HEK293T (cell line): ENCODE measurements around the gene ZNF557.
"Not testable (repeated sequence)": the region's sequence is repeated elsewhere in the genome, so short reads cannot be mapped to it uniquely, and the experiment has no call there.

Experiments used
- BHLHE40 ChIP-seq: fragments of 450-650 bp; IDR thresholded peaks from 2 replicates; pipeline ENCODE4 v1.6.1; 2016; ENCODE audit warnings: mild to moderate bottlenecking, moderate library complexity, borderline replicate concordance
- ELF4 ChIP-seq: fragments of 450-650 bp; IDR thresholded peaks from 2 replicates; pipeline ENCODE4 v1.6.1; 2017; ENCODE audit warnings: antibody characterized with exemption
- FOXA1 ChIP-seq: fragments of 450-650 bp; IDR thresholded peaks from 2 replicates; pipeline ENCODE4 v1.6.1; 2016; ENCODE audit warnings: mild to moderate bottlenecking
- FOXK2 ChIP-seq: fragments of 450-650 bp; IDR thresholded peaks from 2 replicates; pipeline ENCODE4 v1.6.1; 2016; ENCODE audit warnings: mild to moderate bottlenecking
- FOXM1 ChIP-seq: fragments of 450-650 bp; IDR thresholded peaks from 2 replicates; pipeline ENCODE4 v1.6.1; 2017; ENCODE audit warnings: mild to moderate bottlenecking, borderline replicate concordance
- HDGF ChIP-seq: fragments of 450-650 bp; IDR thresholded peaks from 2 replicates; pipeline ENCODE4 v1.6.1; 2017; ENCODE audit warnings: antibody characterized with exemption, borderline replicate concordance
- NFRKB ChIP-seq: fragments of 450-650 bp; IDR thresholded peaks from 2 replicates; pipeline ENCODE4 v1.6.1; 2016; ENCODE audit warnings: mild to moderate bottlenecking, moderate library complexity
- PKNOX1 ChIP-seq: fragments of 450-650 bp; IDR thresholded peaks from 2 replicates; pipeline ENCODE4 v1.6.1; 2016
- SP1 ChIP-seq: fragments of 450-650 bp; IDR thresholded peaks from 2 replicates; pipeline ENCODE4 v1.6.1; 2017

DNA sequence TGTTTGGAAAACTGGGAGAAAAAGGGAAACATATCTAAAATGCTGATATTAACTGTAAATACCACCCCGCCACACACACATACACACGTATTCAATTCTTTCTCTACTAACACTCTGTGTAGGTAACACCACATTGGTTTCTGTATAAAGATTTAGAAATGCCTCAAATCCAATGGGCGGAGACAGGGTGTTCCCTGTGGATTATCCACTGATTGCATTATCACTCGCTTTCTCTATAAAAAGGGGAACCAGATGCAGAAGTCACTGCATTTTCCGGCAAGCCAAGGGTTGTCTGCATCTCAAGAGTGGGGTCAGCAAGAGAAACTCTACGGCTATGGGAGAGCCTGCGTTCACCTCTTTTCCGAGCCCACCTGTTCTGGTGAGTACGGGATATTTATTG, 39.2 kb upstream of the ZNF557 start, which contains the start of gene MBD3L5:
- TF ChIP-seq NFRKB, HDGF, FOXK2, SP1, PKNOX1, BHLHE40, FOXM1, ELF4, FOXA1: not testable (repeated sequence)
